SK-N-SH (cell line): Measurements from ENCODE around the gene PDE8A. TPM values are rescaled to one million over a fixed set of nuclear protein-coding genes. Genes with fewer than 3 reads are reported as not detected.

ENCODE experiments used
- CTCF ChIA-PET: fragments of 300-600, 350-600 bp; formaldehyde crosslinking; extraction: SDS; loops from one replicate; lab custom pipeline; 2021; lab: Yijun Ruan, JAX
- POLR2A ChIA-PET: fragments of 350-600 bp; sonication (Branson Sonifier 250); formaldehyde crosslinking; extraction: SDS; loops from one replicate; lab custom pipeline; 2020; ENCODE audit warnings: antibody characterized with exemption, inconsistent platforms; lab: Yijun Ruan, JAX
- DNase-seq: peaks from one replicate; pipeline ENCODE4 v3.0.0; 2012
- H2AFZ ChIP-seq: fragments of 200-600 bp; sonication (generic); 2 replicates; pipeline ENCODE4 v1.8.1; 2016; ENCODE audit warnings: antibody characterized with exemption, mild to moderate bottlenecking, low read depth
- H3F3A ChIP-seq: fragments of 200-600 bp; sonication (generic); replicated peaks from 2 replicates; pipeline ENCODE3; 2016; ENCODE audit warnings: antibody characterized with exemption, mild to moderate bottlenecking; ENCODE audit not compliant: insufficient read depth
- H3K27ac ChIP-seq, 2 experiments: fragments of 200-500 bp in 1 of 2; fragments of 200-600 bp in 1 of 2; sonication (Bioruptor generic) in 1 of 2; sonication (generic), shearing (Covaris generic) in 1 of 2; 2 replicates each; pipeline versions ENCODE4 v1.5.1 to v1.6.1; 2014 to 2016; ENCODE audit warnings: low read depth in 2 of 2, inconsistent platforms in 1 of 2, low read length in 1 of 2, mild to moderate bottlenecking in 1 of 2, mixed read lengths in 1 of 2
- H3K27me3 ChIP-seq: fragments of 200-600 bp; sonication (generic), shearing (Covaris generic); 2 replicates; pipeline ENCODE4 v1.6.1; 2016; ENCODE audit warnings: mixed run types; ENCODE audit not compliant: insufficient read depth
- H3K36me3 ChIP-seq, 2 experiments: fragments of 200-500 bp in 1 of 2; fragments of 200-600 bp in 1 of 2; sonication (Bioruptor generic) in 1 of 2; sonication (generic) in 1 of 2; replicated peaks in 1 of 2; 2 replicates each; pipeline versions ENCODE3 to v1.5.1; 2014 to 2016; ENCODE audit warnings: low read length in 1 of 2, mild to moderate bottlenecking in 1 of 2; ENCODE audit not compliant: insufficient read depth in 2 of 2, control insufficient read depth in 1 of 2
- H3K4me1 ChIP-seq, 2 experiments: fragments of 200-500 bp in 1 of 2; fragments of 200-600 bp in 1 of 2; sonication (Bioruptor generic) in 1 of 2; sonication (generic), shearing (Covaris generic) in 1 of 2; 2 replicates each; pipeline versions ENCODE4 v1.5.1 to v1.6.1; 2014 to 2016; ENCODE audit warnings: low read depth in 1 of 2, low read length in 1 of 2, mixed run types in 1 of 2; ENCODE audit not compliant: insufficient read depth in 2 of 2, control insufficient read depth in 1 of 2
- H3K4me2 ChIP-seq: fragments of 200-600 bp; sonication (generic), shearing (Covaris generic); 2 replicates; pipeline ENCODE4 v1.6.1; 2017; ENCODE audit warnings: mixed run types
- H3K4me3 ChIP-seq, 2 experiments: fragments of 200-500 bp in 1 of 2; fragments of 200-600 bp in 1 of 2; sonication (Bioruptor generic) in 1 of 2; sonication (generic), shearing (Covaris generic) in 1 of 2; 2 replicates each; pipeline versions ENCODE4 v1.5.1 to v1.8.1; 2014 to 2016; ENCODE audit warnings: low read depth in 2 of 2, inconsistent platforms in 1 of 2, low read length in 1 of 2, mild to moderate bottlenecking in 1 of 2, mixed read lengths in 1 of 2, moderate library complexity in 1 of 2
- H3K79me2 ChIP-seq: fragments of 200-600 bp; sonication (generic); 2 replicates; pipeline ENCODE4 v1.8.1; 2017; ENCODE audit warnings: mild to moderate bottlenecking; ENCODE audit not compliant: insufficient read depth
- H3K9ac ChIP-seq: fragments of 200-600 bp; sonication (generic); 2 replicates; pipeline ENCODE4 v1.6.1; 2017; ENCODE audit warnings: mixed run types
- H3K9me2 ChIP-seq: fragments of 200-600 bp; sonication (generic); 2 replicates; pipeline ENCODE4 v1.6.1; 2017; ENCODE audit warnings: mixed run types
- H3K9me3 ChIP-seq: fragments of 200-600 bp; sonication (generic); 2 replicates; pipeline ENCODE4 v1.6.1; 2017; ENCODE audit warnings: mixed run types, mild to moderate bottlenecking, moderate library complexity
- H4K20me1 ChIP-seq: fragments of 200-600 bp; sonication (generic); 2 replicates; pipeline ENCODE4 v1.6.1; 2017; ENCODE audit warnings: mild to moderate bottlenecking, mixed run types; ENCODE audit not compliant: insufficient read depth
- CHD2 ChIP-seq: fragments of 150-350 bp; IDR thresholded peaks from 2 replicates; pipeline ENCODE4 v1.6.1; 2018; ENCODE audit warnings: low read length; ENCODE audit not compliant: partially characterized antibody
- ELF1 ChIP-seq: IDR thresholded peaks from 2 replicates; pipeline ENCODE4 v1.4.0; 2012
- EZH2phosphoT487 ChIP-seq: fragments of 200-600 bp; sonication (generic); IDR thresholded peaks from 2 replicates; pipeline ENCODE4 v1.6.1; 2017; ENCODE audit warnings: low read depth, mixed run types, mild to moderate bottlenecking, antibody characterized with exemption, moderate library complexity, borderline replicate concordance
- JUND ChIP-seq: IDR thresholded peaks from 2 replicates; pipeline ENCODE4 v1.4.0; 2012
- MEF2A ChIP-seq: IDR thresholded peaks from 2 replicates; pipeline ENCODE4 v1.4.0; 2012; ENCODE audit warnings: low read depth, borderline replicate concordance
- MXI1 ChIP-seq: IDR thresholded peaks from 2 replicates; pipeline ENCODE4 v1.6.1; 2012; ENCODE audit warnings: mild to moderate bottlenecking, low read depth, low read length, improper control_type of control experiment
- NRF1 ChIP-seq: IDR thresholded peaks from 2 replicates; pipeline ENCODE4 v1.6.1; 2012; ENCODE audit warnings: low read depth, mild to moderate bottlenecking, low read length
- POLR2AphosphoS5 ChIP-seq: IDR thresholded peaks from 2 replicates; pipeline ENCODE4 v1.6.1; 2012; ENCODE audit warnings: low read depth, low read length
- RAD21 ChIP-seq: IDR thresholded peaks from 2 replicates; pipeline ENCODE4 v1.6.1; 2012; ENCODE audit warnings: mild to moderate bottlenecking, low read length
- RCOR1 ChIP-seq: fragments of 150-350 bp; IDR thresholded peaks from 2 replicates; pipeline ENCODE4 v1.6.1; 2017; ENCODE audit warnings: antibody characterized with exemption, low read length
- SIN3A ChIP-seq: IDR thresholded peaks from 2 replicates; pipeline ENCODE4 v1.6.1; 2012; ENCODE audit warnings: low read depth, mild to moderate bottlenecking, low read length, moderate library complexity, borderline replicate concordance
- SMC3 ChIP-seq: IDR thresholded peaks from 2 replicates; pipeline ENCODE4 v1.6.1; 2012; ENCODE audit warnings: low read depth, low read length, improper control_type of control experiment
- TCF12 ChIP-seq: IDR thresholded peaks from 2 replicates; pipeline ENCODE4 v1.4.0; 2012
- YY1 ChIP-seq: IDR thresholded peaks from 2 replicates; pipeline ENCODE4 v1.4.0; 2012; ENCODE audit warnings: low read depth, mild to moderate bottlenecking
- WGBS: methylation state at CpG from one replicate; pipeline ENCODE4 v1.1.6; 2017; ENCODE audit warnings: low lambda C conversion rate; 5-methylcytosine and 5-hydroxymethylcytosine counted together
- polyA plus RNA-seq, 3 experiments: library from polyadenylated mRNA; depleted of rRNA; stranded (reverse); fragments of >200 nt; gene quantifications; 2 replicates each; pipeline ENCODE4 v1.2.3, GENCODE V29; 2012
- TF ChIP-seq, protein P1 (sequence below): fragments of 150-350 bp; IDR thresholded peaks from 2 replicates; pipeline ENCODE4 v1.6.1; 2017; ENCODE audit warnings: antibody characterized with exemption, low read length, low read depth, borderline replicate concordance
- TF ChIP-seq, protein P2 (sequence below): IDR thresholded peaks from 2 replicates; pipeline ENCODE4 v1.6.1; 2012; ENCODE audit warnings: mild to moderate bottlenecking, low read depth, low read length, moderate library complexity
- TF ChIP-seq, protein P3 (sequence below): IDR thresholded peaks from 2 replicates; pipeline ENCODE4 v1.4.0; 2012; ENCODE audit warnings: low read depth

Gene PDE8A
- polyA plus RNA-seq, 1 of the 3 experiments (the other 2 are of a cell fraction) = 13.4 TPM

DNA sequence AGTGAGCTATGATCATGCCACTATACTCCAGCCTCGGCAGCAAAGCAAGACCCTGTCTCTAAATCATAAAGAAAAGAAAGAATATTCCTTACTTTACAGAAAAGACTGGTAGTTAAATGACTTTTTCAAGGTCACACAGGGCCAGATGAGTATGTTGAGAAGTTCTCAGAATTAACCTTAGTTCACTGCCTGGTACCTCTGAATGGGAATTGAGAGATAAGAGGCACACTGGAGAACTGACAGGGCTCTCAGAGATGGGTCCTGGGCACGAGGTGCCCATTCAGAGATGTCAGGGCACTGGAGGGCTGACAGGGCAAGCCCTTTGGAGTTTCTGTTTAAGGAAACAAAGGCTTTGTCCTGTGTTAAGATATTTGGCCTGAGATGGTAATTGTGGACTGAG lies 157.7 kb downstream of the PDE8A start:
- Histone ChIP-seq H3K9me3 (no peaks in the 10 kb centered on the region), H3K79me2 (no peaks in the 10 kb centered on the region), H3K9ac (no peak overlapping the region), H3F3A (peaks cover 12% of the 10 kb centered on the region), H3K4me2 (no peak overlapping the region), H3K27ac (no peak overlapping the region), H3K27me3 (no peaks in the 10 kb centered on the region), H4K20me1 (no peaks in the 10 kb centered on the region), H3K9me2 (no peaks in the 10 kb centered on the region), H3K36me3 (peaks cover 13 to 30% of the 10 kb centered on the region in 2 experiments), H3K4me1 (peaks cover 8% of the 10 kb centered on the region in 2 experiments; a peak in 2 of 4 replicates), H3K4me3 (no peak overlapping the region), H2AFZ (no peak overlapping the region)
- TF ChIP-seq TCF12 (no peak), POLR2AphosphoS5 (no peak), MXI1 (no peak), RCOR1 (no peak), CHD2 (no peak), ELF1 (no peak), MEF2A (no peak), YY1 (no peak), NRF1 (no peak), JUND (no peak), EZH2phosphoT487 (no peak), SIN3A (no peak), RAD21 (no peak), SMC3 (no peak)
- TF ChIP-seq, protein P1, sequence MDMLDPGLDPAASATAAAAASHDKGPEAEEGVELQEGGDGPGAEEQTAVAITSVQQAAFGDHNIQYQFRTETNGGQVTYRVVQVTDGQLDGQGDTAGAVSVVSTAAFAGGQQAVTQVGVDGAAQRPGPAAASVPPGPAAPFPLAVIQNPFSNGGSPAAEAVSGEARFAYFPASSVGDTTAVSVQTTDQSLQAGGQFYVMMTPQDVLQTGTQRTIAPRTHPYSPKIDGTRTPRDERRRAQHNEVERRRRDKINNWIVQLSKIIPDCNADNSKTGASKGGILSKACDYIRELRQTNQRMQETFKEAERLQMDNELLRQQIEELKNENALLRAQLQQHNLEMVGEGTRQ = no peak
- TF ChIP-seq, protein P2, sequence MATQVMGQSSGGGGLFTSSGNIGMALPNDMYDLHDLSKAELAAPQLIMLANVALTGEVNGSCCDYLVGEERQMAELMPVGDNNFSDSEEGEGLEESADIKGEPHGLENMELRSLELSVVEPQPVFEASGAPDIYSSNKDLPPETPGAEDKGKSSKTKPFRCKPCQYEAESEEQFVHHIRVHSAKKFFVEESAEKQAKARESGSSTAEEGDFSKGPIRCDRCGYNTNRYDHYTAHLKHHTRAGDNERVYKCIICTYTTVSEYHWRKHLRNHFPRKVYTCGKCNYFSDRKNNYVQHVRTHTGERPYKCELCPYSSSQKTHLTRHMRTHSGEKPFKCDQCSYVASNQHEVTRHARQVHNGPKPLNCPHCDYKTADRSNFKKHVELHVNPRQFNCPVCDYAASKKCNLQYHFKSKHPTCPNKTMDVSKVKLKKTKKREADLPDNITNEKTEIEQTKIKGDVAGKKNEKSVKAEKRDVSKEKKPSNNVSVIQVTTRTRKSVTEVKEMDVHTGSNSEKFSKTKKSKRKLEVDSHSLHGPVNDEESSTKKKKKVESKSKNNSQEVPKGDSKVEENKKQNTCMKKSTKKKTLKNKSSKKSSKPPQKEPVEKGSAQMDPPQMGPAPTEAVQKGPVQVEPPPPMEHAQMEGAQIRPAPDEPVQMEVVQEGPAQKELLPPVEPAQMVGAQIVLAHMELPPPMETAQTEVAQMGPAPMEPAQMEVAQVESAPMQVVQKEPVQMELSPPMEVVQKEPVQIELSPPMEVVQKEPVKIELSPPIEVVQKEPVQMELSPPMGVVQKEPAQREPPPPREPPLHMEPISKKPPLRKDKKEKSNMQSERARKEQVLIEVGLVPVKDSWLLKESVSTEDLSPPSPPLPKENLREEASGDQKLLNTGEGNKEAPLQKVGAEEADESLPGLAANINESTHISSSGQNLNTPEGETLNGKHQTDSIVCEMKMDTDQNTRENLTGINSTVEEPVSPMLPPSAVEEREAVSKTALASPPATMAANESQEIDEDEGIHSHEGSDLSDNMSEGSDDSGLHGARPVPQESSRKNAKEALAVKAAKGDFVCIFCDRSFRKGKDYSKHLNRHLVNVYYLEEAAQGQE = no peak
- TF ChIP-seq, protein P3, sequence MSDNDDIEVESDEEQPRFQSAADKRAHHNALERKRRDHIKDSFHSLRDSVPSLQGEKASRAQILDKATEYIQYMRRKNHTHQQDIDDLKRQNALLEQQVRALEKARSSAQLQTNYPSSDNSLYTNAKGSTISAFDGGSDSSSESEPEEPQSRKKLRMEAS = no peak
- CTCF ChIA-PET = no interaction called here
- 95% methylated on average over 2 of the region's 2 CpGs for WGBS
- POLR2A ChIA-PET = no interaction called here
- no peak for DNase-seq
